Upper lobe of left lung (tissue), 4 donors: Measurements from ENCODE around the gene PLCH2.

Experiments used
- POLR2A ChIP-seq, 4 donors: fragments of 450-650 bp; IDR thresholded peaks; one replicate each; pipeline ENCODE4 v1.5.1; 2016 to 2017; ENCODE audit warnings: antibody characterized with exemption in 4 of 4, mild to moderate bottlenecking in 2 of 4
- TF ChIP-seq, protein P1 (sequence below), 6 experiments: fragments of 450-650 bp in 4 of 6; fragments of 200-600 bp in 2 of 6; sonication (generic) in 2 of 6; IDR thresholded peaks; one replicate each; pipeline ENCODE4 v1.5.1; 2016 to 2019; ENCODE audit warnings: antibody characterized with exemption in 6 of 6

GRCh38 chr1:2441746-2442145, 34.3 kb upstream of the PLCH2 start:
- TF ChIP-seq, protein P1, sequence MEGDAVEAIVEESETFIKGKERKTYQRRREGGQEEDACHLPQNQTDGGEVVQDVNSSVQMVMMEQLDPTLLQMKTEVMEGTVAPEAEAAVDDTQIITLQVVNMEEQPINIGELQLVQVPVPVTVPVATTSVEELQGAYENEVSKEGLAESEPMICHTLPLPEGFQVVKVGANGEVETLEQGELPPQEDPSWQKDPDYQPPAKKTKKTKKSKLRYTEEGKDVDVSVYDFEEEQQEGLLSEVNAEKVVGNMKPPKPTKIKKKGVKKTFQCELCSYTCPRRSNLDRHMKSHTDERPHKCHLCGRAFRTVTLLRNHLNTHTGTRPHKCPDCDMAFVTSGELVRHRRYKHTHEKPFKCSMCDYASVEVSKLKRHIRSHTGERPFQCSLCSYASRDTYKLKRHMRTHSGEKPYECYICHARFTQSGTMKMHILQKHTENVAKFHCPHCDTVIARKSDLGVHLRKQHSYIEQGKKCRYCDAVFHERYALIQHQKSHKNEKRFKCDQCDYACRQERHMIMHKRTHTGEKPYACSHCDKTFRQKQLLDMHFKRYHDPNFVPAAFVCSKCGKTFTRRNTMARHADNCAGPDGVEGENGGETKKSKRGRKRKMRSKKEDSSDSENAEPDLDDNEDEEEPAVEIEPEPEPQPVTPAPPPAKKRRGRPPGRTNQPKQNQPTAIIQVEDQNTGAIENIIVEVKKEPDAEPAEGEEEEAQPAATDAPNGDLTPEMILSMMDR (IDR thresholded peaks at IDR 0.05), result no peak
- TF ChIP-seq POLR2A (IDR thresholded peaks at IDR 0.05), result no peak
